HG02943 (cell line): ENCODE measurements around the gene OR2J1.
"Not testable (repeated sequence)": the region's sequence is repeated elsewhere in the genome, so short reads cannot be mapped to it uniquely, and the experiment has no call there.

Experiments used
- ATAC-seq: cut with Tn5 transposase; IDR thresholded peaks from one replicate; pipeline ENCODE4 v1.9.1; 2021; ENCODE audit warnings: mild to moderate bottlenecking, low read depth, moderate library complexity; ENCODE audit not compliant: unreplicated experiment

The OR2J1 gene

DNA sequence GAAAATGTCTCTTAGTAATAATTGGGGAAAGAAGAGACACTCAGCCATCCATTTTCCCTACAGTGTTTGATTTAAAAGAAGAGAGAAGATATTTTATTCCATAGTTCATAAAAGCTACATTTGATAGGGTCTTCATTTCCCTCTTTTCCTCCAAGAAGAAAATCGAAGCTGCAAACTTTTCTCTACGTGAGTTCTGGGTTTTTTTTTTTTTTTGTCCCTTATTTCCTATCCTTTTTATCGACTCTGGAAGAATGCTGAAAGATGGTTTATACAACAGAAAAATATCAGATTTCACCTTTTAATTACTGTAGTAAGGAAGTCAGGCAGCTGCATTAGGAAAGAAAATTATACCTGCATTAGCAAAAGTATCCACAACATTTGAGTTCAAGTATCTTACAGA lies at the start of gene OR2J1:
Gene OR2J1, plus strand, starts transcription at position 301 of the 400 bp plus-strand sequence. CDS start 1,453 bp downstream, outside the sequence.
- ATAC-seq, result no peak

DNA sequence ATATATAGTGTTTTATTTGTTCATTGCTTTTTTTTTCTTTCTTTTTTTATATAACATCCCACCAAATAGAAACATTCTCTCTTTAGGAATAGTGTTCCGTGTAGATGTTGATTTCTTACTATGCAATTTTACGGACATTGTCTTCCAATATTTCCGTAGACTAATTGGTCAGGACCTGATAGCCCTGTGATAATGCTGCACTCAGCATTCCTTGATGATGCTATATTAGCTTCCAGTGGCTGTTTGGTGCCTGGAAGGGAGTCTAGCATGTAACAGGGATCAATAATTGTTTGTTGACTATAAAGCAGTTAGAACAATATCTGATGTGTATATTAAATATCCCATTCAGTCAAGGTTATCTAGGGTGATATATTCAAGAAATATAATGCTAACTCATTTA lies 47.6 kb upstream of the OR2J1 start:
- ATAC-seq, result no peak

DNA sequence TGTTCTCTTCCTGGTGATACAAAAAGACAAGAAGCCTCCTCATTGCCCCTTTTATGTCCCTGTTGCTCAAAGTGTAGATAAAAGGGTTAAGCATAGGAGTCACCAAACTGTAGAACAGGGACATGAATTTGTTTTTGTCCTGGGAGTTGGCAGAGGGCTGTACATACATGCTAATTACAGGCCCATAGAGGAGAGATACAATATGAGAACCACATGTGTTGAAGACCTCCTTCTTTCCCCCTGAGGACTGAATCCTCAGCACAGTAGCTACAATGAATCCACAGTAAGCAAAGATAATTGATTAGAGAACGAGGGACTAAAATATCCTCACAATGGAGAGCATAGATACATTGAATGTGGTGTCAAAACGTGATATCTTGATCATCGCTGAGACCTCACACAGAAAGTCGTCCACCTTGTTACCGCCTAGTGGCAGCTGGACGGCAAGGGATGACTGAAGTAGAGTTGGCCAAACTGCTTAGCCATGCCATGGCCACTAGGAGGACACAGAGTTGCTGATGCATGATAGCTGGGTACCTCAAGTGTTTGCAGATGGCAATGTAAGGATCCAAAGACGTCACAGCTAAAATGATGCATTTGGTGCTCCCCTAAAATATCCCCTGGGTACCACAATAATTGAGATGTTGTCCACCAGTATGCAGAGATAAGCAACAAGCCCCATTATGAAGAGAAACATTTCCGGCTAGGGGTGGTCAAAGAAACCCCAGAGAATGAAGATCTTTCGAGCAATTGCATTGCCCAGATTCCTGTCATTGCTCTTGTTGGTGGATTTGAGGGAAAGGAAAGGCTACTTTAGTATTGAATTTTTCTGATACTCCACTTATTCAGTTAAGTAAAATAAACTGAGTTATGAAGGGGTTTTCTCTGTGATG lies 27.2 kb upstream of the OR2J1 start:
- no peak for ATAC-seq

- ATAC-seq, result no peak
Measured at GRCh38 chr6:29079203-29079602, 20.1 kb upstream of the OR2J1 start.

DNA sequence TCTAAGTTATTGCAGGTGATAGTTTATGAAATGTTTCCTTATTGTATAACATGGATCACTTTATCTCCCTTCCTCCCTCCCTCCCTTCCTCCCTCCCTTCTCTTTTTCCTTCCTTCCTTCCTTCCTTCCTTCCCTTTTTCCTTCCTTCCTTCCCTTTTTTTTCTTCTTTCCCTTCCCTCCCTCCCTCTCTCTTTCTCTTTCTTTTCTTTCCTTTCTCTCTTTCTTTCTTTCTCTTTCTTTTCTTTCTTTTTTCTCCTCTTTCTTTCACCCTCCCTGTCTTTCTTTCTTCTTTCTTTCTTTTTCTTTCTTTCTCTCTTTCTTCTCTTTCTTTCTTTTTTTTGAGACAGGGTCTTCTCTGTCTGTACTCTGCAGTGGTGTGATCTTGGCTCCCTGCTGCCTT lies 18.0 kb upstream of the OR2J1 start:
- no peak for ATAC-seq

- no peak for ATAC-seq
Measured at GRCh38 chr6:29082457-29082856, 16.8 kb upstream of the OR2J1 start.

DNA sequence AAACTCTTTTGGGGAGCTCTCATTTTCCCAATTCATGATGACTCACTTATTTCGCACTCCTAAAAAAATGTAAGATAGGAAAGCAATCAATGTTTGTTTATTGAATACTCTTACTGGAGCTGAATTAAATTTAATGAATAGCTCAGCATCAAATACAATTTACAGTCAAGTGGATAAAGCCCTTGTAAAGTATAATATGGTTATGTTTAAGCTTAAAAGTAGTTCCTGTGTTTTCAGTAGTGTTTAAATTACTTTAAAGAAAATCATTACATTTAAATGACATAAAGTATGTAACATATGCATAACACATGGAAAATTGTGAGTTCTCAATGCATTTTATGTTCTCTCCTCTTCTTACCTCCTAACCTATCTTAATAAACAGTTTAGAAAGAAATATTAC lies 12.1 kb upstream of the OR2J1 start, which contains the start of gene OR2B3:
Gene OR2B3, minus strand, starts transcription at position 101 of the 400 bp plus-strand sequence. Its CDS starts 65 bp downstream, at position 36.
- no peak for ATAC-seq

DNA sequence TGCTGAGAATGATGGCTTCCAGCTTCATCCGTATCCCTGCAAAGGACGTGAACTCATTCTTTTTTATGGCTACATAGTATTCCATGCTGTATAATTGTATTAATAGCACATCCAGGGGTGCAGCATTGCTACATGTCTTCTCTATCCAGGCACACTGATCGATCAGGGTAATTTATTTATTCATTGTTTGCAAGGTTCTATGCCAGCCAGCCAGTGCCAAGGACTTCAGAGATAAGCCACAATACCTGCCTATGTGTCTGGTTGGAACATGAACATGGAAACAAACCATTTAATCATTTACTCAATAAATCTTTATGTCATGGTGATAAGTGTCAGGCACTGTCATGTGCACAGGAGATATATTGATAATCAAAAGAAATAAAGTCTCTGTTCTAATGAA lies 6.3 kb upstream of the OR2J1 start:
- no peak for ATAC-seq

GRCh38 chr6:29097803-29098202 lies 1.5 kb upstream of the OR2J1 start:
- no peak for ATAC-seq

DNA sequence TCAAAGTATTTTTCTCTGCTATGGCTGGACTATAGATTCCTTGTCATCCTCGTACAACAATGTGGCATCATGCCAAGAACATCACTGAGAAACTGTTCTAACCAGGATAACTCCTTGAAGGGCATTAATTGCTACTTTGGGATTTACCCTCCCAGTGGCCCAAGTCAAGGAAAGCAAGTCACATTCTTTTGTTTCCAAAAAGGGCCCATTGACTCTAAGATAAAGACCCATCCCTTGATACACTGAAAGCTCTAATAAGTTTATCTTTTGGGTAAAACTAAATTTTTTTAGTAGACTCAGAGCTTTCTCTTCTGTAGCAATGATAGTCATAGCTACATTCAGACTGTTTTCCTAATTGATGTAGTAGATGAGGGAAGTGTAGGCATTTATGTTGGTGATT lies 8.5 kb downstream of the OR2J1 start, which contains the start of gene OR2J3:
Gene OR2J3, plus strand, starts transcription at position 301 of the 400 bp plus-strand sequence. CDS start 3,833 bp downstream, outside the sequence.
- no peak for ATAC-seq

DNA sequence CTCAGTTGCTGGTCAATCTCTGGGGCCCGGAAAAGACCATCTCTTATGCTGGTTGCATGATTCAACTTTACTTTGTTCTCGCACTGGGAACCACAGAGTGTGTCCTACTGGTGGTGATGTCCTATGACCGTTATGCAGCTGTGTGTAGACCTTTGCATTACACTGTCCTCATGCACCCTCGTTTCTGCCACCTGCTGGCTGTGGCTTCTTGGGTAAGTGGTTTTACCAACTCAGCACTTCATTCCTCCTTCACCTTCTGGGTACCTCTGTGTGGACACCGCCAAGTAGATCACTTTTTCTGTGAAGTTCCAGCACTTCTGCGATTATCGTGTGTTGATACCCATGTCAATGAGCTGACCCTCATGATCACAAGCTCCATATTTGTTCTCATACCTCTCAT lies 12.8 kb downstream of the OR2J1 start:
- ATAC-seq, result no peak

- ATAC-seq, result not testable (repeated sequence)
Measured at GRCh38 chr6:29114964-29115363, 15.7 kb downstream of the OR2J1 start.

DNA sequence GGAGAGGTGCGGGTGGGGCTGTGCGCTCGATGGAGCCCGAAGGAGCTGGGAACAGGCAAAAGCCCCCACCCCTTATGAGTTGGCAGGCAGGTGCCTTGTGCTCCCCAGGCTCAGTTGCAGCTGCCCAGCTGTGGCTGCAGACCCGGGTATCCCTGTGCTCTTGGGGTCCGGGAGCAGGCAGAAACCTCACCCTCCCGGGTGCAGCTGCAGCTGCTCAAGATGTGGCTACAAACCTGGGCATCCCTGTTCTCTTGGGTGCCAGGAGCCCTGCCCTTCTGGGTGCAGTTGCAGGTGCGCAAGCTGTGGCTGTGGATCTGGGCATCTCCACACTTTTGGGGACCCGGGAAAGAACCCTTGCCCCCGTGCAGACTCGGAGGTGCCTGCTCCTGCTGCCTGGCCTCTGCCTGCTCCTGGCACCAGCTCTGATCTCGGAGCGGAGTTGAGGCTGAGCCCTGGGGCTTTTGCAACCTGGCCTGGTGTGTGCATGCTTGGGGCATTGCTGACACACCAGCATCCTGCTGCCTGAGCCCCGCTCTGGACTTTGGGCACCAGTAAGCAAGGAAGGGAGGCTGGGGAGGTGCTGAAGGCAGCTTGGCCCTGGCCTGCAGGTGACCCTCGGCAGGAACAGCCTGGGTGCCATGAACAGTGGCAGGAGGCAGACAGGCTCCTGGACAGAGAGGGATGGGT lies 30.2 kb downstream of the OR2J1 start:
- no peak for ATAC-seq

DNA sequence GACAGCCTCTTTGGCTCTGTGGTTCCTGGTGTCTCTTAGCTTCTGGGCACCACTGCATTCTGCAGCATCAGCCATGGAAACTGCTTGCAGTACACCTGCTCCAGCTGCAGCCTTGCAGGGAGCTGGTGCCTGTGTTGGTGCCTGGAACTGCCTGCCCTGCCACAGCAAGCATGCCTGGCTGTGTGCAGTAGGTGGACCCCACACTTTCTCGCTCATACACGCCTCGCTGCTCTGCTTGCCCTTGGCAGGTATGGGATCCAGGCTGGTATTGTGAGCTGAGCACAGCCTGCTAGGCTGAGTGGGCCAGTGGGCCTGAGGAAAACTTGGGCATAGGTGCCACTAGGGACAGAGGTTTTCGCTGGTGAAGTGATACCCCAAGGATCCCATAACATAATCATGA lies 31.4 kb downstream of the OR2J1 start:
- no peak for ATAC-seq

GRCh38 chr6:29131691-29132090 lies 32.4 kb downstream of the OR2J1 start:
- ATAC-seq, result no peak

DNA sequence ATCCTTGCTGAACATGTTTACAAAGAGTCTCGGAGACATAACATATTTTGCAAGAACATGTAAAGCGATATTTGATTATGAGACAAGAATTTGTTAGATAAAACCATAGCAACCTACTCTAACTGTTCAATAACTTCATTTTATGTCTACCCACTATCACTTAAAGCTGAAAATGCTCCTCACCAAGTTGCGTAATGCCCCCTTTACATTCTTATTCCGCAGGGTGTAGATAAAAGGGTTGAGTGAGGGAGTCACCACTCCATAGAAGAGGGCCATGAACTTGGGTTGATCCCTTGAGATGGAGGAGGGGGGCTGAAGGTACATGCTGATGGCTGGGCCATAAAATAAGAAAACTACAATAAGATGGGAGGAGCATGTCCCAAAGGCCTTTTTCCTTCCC lies 38.4 kb downstream of the OR2J1 start:
- ATAC-seq, result no peak

DNA sequence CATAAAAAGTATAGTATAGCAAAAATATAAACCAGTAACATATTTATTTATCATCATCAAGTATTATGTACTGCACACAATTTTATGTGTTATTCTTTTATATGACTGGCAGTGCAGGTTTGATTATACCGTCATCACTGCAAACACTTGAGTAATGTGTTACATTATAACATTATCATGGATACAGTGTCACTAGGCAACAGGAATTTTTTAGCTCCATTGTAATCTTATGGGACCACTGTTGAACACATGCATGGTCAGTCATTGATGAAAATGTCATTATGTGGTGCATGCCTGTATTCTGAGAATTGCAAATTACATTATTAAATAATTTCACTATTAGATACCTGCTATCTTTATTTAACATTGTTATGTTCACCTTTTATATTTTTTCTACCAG lies 42.3 kb downstream of the OR2J1 start:
- no peak for ATAC-seq

- ATAC-seq, result no peak
Measured at GRCh38 chr6:29142309-29142708, 43.0 kb downstream of the OR2J1 start.

- ATAC-seq, result no peak
Measured at GRCh38 chr6:29146179-29146578, 46.9 kb downstream of the OR2J1 start.

- no peak for ATAC-seq
Measured at GRCh38 chr6:29147074-29147473, 47.8 kb downstream of the OR2J1 start.

DNA sequence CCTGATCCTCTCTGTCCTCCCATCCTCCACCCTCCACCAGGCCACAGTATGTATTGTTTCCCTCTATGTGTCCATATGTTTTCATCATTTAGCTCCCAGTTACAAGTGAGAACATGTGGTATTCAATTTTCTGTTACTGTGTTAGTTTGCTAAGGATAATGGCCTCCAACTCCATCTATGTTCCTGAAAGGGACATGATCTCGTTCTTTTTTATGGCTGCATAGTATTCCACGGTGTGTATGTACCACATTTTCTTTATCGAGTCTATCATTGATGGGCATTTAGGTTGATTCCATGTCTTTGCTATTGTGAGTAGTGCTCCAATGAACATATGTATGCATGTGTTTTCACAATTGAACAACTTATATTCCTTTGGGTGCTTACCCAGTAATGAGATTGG lies 50.2 kb downstream of the OR2J1 start:
- ATAC-seq, result not testable (repeated sequence)
